H9 (cell line): ENCODE data around the gene MYO10. TPM values are rescaled to one million over a fixed set of nuclear protein-coding genes. Genes with fewer than 3 reads are reported as not detected.

Experiments
- DNase-seq: peaks from one replicate; pipeline ENCODE4 v3.0.0-alpha.2; 2017
- H2AFZ ChIP-seq: one replicate; pipeline ENCODE4 v1.6.1; 2013; ENCODE audit warnings: mild to moderate bottlenecking, low read length, control low read depth, moderate library complexity
- H2AK5ac ChIP-seq: 2 replicates; pipeline ENCODE4 v1.6.1; 2013; ENCODE audit warnings: low read length, control low read depth, mixed read lengths; ENCODE audit not compliant: insufficient read length
- H2BK120ac ChIP-seq: one replicate; pipeline ENCODE4 v1.6.1; 2013; ENCODE audit warnings: low read depth, mild to moderate bottlenecking, low read length, control low read depth, inconsistent platforms; ENCODE audit not compliant: poor library complexity, severe bottlenecking
- H2BK12ac ChIP-seq: 2 replicates; pipeline ENCODE4 v1.6.1; 2013; ENCODE audit warnings: low read length, control low read depth, mixed read lengths, low read depth; ENCODE audit not compliant: insufficient read length
- H2BK15ac ChIP-seq: 2 replicates; pipeline ENCODE4 v1.6.1; 2013; ENCODE audit warnings: low read depth, low read length, control low read depth
- H2BK20ac ChIP-seq: one replicate; pipeline ENCODE4 v1.6.1; 2013; ENCODE audit warnings: low read depth, mild to moderate bottlenecking, low read length, control low read depth, inconsistent platforms; ENCODE audit not compliant: poor library complexity, severe bottlenecking
- H2BK5ac ChIP-seq: 2 replicates; pipeline ENCODE4 v1.6.1; 2013; ENCODE audit warnings: low read length, control low read depth, mixed read lengths; ENCODE audit not compliant: insufficient read length
- H3K14ac ChIP-seq: 2 replicates; pipeline ENCODE4 v1.6.1; 2013; ENCODE audit warnings: low read length, control low read depth; ENCODE audit not compliant: insufficient read depth
- H3K18ac ChIP-seq: 2 replicates; pipeline ENCODE4 v1.6.1; 2013; ENCODE audit warnings: low read depth, mild to moderate bottlenecking, mixed read lengths, low read length, control low read depth; ENCODE audit not compliant: insufficient read length
- H3K23ac ChIP-seq: 2 replicates; pipeline ENCODE4 v1.6.1; 2013; ENCODE audit warnings: low read length, control low read depth, mixed read lengths, low read depth; ENCODE audit not compliant: insufficient read length
- H3K23me2 ChIP-seq: 2 replicates; pipeline ENCODE4 v1.6.1; 2013; ENCODE audit warnings: low read depth, mild to moderate bottlenecking, mixed read lengths, low read length, control low read depth; ENCODE audit not compliant: insufficient read length, poor library complexity, severe bottlenecking
- H3K27ac ChIP-seq: 2 replicates; pipeline ENCODE4 v1.5.1; 2013; ENCODE audit warnings: low read length, control low read depth, mixed read lengths, low read depth; ENCODE audit not compliant: insufficient read length
- H3K27me3 ChIP-seq: 2 replicates; pipeline ENCODE4 v1.6.1; 2013; ENCODE audit warnings: low read length, control low read depth, inconsistent platforms; ENCODE audit not compliant: insufficient read depth
- H3K4ac ChIP-seq: 2 replicates; pipeline ENCODE4 v1.6.1; 2013; ENCODE audit warnings: low read depth, mild to moderate bottlenecking, control low read depth, inconsistent platforms, low read length, moderate library complexity
- H3K4me1 ChIP-seq: 2 replicates; pipeline ENCODE4 v1.6.1; 2013; ENCODE audit warnings: low read length, control low read depth, inconsistent platforms; ENCODE audit not compliant: insufficient read depth
- H3K4me2 ChIP-seq: 2 replicates; pipeline ENCODE4 v1.6.1; 2013; ENCODE audit warnings: low read length, control low read depth, mixed read lengths; ENCODE audit not compliant: insufficient read length, insufficient read depth
- H3K56ac ChIP-seq: 2 replicates; pipeline ENCODE4 v1.6.1; 2013; ENCODE audit warnings: low read depth, mild to moderate bottlenecking, mixed read lengths, low read length, control low read depth; ENCODE audit not compliant: insufficient read length
- H3K79me1 ChIP-seq: 2 replicates; pipeline ENCODE4 v1.6.1; 2013; ENCODE audit warnings: low read depth, mild to moderate bottlenecking, moderate library complexity, low read length, control low read depth, inconsistent platforms; ENCODE audit not compliant: insufficient read depth, poor library complexity, severe bottlenecking
- H3K79me2 ChIP-seq: 2 replicates; pipeline ENCODE4 v1.6.1; 2013; ENCODE audit warnings: low read length, control low read depth, inconsistent platforms; ENCODE audit not compliant: insufficient read depth
- H3K9ac ChIP-seq: 2 replicates; pipeline ENCODE4 v1.6.1; 2013; ENCODE audit warnings: low read length, control low read depth, mixed read lengths; ENCODE audit not compliant: insufficient read length; ENCODE audit errors: extremely low read depth
- H3K9me3 ChIP-seq: one replicate; pipeline ENCODE4 v1.6.1; 2013; ENCODE audit warnings: low read depth, low read length, inconsistent platforms; ENCODE audit not compliant: control insufficient read depth
- H3T11ph ChIP-seq: one replicate; pipeline ENCODE4 v1.6.1; 2013; ENCODE audit warnings: mild to moderate bottlenecking, low read length, control low read depth, inconsistent platforms
- H4K20me1 ChIP-seq: one replicate; pipeline ENCODE4 v1.6.1; 2013; ENCODE audit not compliant: control insufficient read depth, insufficient read length, insufficient read depth
- H4K5ac ChIP-seq: 2 replicates; pipeline ENCODE4 v1.6.1; 2013; ENCODE audit warnings: low read depth, mild to moderate bottlenecking, mixed read lengths, low read length, control low read depth; ENCODE audit not compliant: insufficient read length
- H4K8ac ChIP-seq: replicated peaks from 2 replicates; pipeline ENCODE4 v1.6.1; 2013; ENCODE audit warnings: low read length, control low read depth, mixed read lengths, low read depth; ENCODE audit not compliant: insufficient read length
- H4K91ac ChIP-seq: 2 replicates; pipeline ENCODE4 v1.6.1; 2013; ENCODE audit warnings: low read depth, mild to moderate bottlenecking, moderate library complexity, mixed read lengths, low read length, control low read depth; ENCODE audit not compliant: insufficient read length
- H3K27ac Mint-ChIP-seq, 3 experiments: 2 replicates in 2 of 3; 3 replicates in 1 of 3; pipeline ENCODE4 v1.8.0; 2020 to 2021; ENCODE audit warnings: mixed read lengths in 3 of 3, mild to moderate bottlenecking in 1 of 3, moderate library complexity in 1 of 3
- H3K27me3 Mint-ChIP-seq: 2 replicates; pipeline ENCODE4 v1.8.0; 2021; ENCODE audit warnings: low read depth, mild to moderate bottlenecking, moderate library complexity, mixed read lengths
- H3K36me3 Mint-ChIP-seq, 3 experiments: 2 replicates in 2 of 3; 3 replicates in 1 of 3; pipeline ENCODE4 v1.8.0; 2020 to 2021; ENCODE audit warnings: low read depth in 3 of 3, mixed read lengths in 3 of 3; ENCODE audit not compliant: insufficient read depth in 1 of 3
- H3K4me1 Mint-ChIP-seq, 2 experiments: 2 replicates each; pipeline ENCODE4 v1.8.0; 2020; ENCODE audit warnings: mixed read lengths in 2 of 2
- H3K4me3 Mint-ChIP-seq, 2 experiments: 2 replicates in 1 of 2; 3 replicates in 1 of 2; pipeline ENCODE4 v1.8.0; 2020 to 2021; ENCODE audit warnings: mild to moderate bottlenecking in 2 of 2, mixed read lengths in 2 of 2, moderate library complexity in 1 of 2
- H3K9me3 Mint-ChIP-seq, 2 experiments: 2 replicates in 1 of 2; 3 replicates in 1 of 2; pipeline ENCODE4 v1.8.0; 2020; ENCODE audit warnings: mild to moderate bottlenecking in 2 of 2, mixed read lengths in 2 of 2, moderate library complexity in 1 of 2
- CTCF ChIP-seq: fragments of 200-600 bp; sonication (generic); conservative IDR thresholded peaks from 3 replicates; pipeline ENCODE4 v1.8.0; 2021; ENCODE audit warnings: antibody characterized with exemption, mild to moderate bottlenecking
- WGBS: extraction: QIAGEN DNeasy Blood & Tissue Kit; methylation state at CpG from one replicate; pipeline ENCODE4 v1.1.7; 2013; ENCODE audit warnings: missing lambda C conversion rate, low lambda C conversion rate, mixed read lengths; ENCODE audit not compliant: insufficient read length; ENCODE audit errors: extremely low coverage; 5-methylcytosine and 5-hydroxymethylcytosine counted together
- total RNA-seq: library from RNA; stranded (reverse); gene quantifications from 2 replicates; pipeline ENCODE4 v1.2.1, GENCODE V29; 2021

The MYO10 gene
- total RNA-seq, 1 experiment from 2014 or later, result 127 TPM

- Histone ChIP-seq H3K4me2 (no peak overlapping the region), H2AK5ac (no peak overlapping the region), H2BK120ac (no peak overlapping the region), H3K14ac (no peak overlapping the region), H4K5ac (no peak overlapping the region), H3K9me3 (no peaks in the 10 kb centered on the region), H2BK12ac (no peak overlapping the region), H3K4me1 (peaks cover 3% of the 10 kb centered on the region; the same call in 1 of the 2 replicates), H4K8ac (no peak overlapping the region), H2AFZ (no peak overlapping the region), H3K4ac (no peak overlapping the region), H4K91ac (no peak overlapping the region), H3K23ac (no peak overlapping the region), H3K23me2 (no peaks in the 10 kb centered on the region), H2BK5ac (no peak overlapping the region), H3K9ac (no peak overlapping the region), H3K18ac (no peak overlapping the region), H4K20me1 (no peaks in the 10 kb centered on the region), H2BK20ac (no peak overlapping the region), H3K79me2 (peaks cover 3% of the 10 kb centered on the region), H3K56ac (no peak overlapping the region), H3K79me1 (no peaks in the 10 kb centered on the region), H3T11ph (no peak overlapping the region), H2BK15ac (no peak overlapping the region), H3K27me3 (no peaks in the 10 kb centered on the region), H3K27ac (no peak overlapping the region)
- H3K9me3 Mint-ChIP-seq, result no peaks in the 10 kb centered on the region
- no peak overlapping the region for H3K4me3 Mint-ChIP-seq
- TF ChIP-seq CTCF, result no peak
- H3K36me3 Mint-ChIP-seq, result peaks cover 0 to 12% (median 1%) of the 10 kb centered on the region in 3 experiments; a peak in 4 of 7 replicates
- WGBS, result no CpG with 5 or more reads among the region's 4 CpGs
- no peaks in the 10 kb centered on the region for H3K27me3 Mint-ChIP-seq
- DNase-seq, result no peak
- peaks cover 44 to 56% of the 10 kb centered on the region in 2 experiments for H3K4me1 Mint-ChIP-seq
- H3K27ac Mint-ChIP-seq, result no peak overlapping the region
Observed at GRCh38 chr5:16884595-16884994, 51.5 kb downstream of the MYO10 start.
